ENCODE data around the gene YIPF3. TPM values are rescaled to one million over a fixed set of nuclear protein-coding genes. Genes with fewer than 3 reads are reported as not detected.

The YIPF3 gene
- total and polyA plus RNA-seq, 2 donors (not counting 1 experiment from before 2014, with no cell fraction given): 64.3 to 92.6 TPM

DNA sequence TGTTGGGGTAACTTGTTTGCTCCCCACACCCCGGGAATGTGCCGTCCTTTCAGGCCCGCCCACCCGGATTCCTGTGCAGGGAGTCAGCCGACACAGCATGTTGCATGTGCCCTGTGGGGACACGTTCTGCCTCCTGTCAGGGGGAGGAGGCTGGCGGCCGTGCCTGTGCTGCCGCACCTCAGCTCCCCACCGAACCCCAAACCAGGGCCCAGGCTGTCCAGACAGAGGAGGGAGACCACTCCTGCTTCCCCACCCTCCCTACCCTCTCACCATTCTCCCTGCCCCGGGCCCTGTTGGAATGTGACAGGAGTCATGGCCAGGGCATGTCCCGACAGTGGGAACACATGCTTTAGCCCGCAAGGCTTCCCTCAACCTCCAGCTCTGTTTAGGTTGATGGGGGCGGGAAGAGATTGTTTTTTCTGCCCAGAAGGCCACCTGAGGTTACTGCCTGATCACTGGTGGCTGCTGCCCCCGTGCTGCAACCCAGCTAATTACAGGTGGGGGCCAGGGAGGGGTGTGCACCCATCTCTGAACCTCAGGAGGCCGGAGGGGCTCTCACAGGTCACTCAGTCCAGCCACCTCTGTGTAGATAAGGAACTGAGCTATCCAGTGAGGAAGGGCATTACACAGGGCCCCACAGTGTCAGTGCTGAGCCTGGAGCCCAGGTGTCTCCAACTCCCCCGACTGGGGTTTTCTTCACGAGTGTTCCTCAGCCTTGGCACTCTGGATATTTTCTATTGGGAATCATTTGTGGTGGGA lies 20.2 kb downstream of the YIPF3 start:
- Histone ChIP-seq H4K20me1 (ENCODE audit: control insufficient read depth, insufficient read depth, low read length, poor library complexity, severe bottlenecking) (no peaks in the 10 kb centered on the region), H3K9me3 (ENCODE audit: control extremely low read depth in 1 of 3, control insufficient read depth in 2 of 3, insufficient read depth in 1 of 3, low read length in 2 of 3) (no peaks in the 10 kb centered on the region), H2AFZ (ENCODE audit: insufficient read depth, low read depth, low read length, poor library complexity, severe bottlenecking) (no peak overlapping the region), H3K36me3 (replicated peaks in 1 of 2; ENCODE audit: control extremely low read depth in 1 of 2, control insufficient read depth in 1 of 2, extremely low read depth in 1 of 2, insufficient read depth in 2 of 2, low read length in 1 of 2) (peaks cover 0 to 58% of the 10 kb centered on the region in 2 experiments), H3K27me3 (replicated peaks in 1 of 4; ENCODE audit: control extremely low read depth in 1 of 4, control insufficient read depth in 3 of 4, insufficient read depth in 4 of 4, low read length in 3 of 4) (no peaks in the 10 kb centered on the region), H3K4me1 (ENCODE audit: control insufficient read depth in 2 of 2, insufficient read depth in 2 of 2, low read length in 2 of 2) (peaks cover 0 to 6% of the 10 kb centered on the region in 2 donors), H3K4me3 (ENCODE audit: control extremely low read depth in 1 of 5, extremely low read depth in 1 of 5, insufficient read depth in 1 of 5, low read depth in 2 of 5, low read length in 4 of 5) (no peak overlapping the region), H3K27ac (ENCODE audit: low read length in 2 of 2) (no peak overlapping the region), H3K79me2 (ENCODE audit: control insufficient read depth, insufficient read depth, low read length) (peaks cover 30% of the 10 kb centered on the region), H3K9ac (ENCODE audit: low read length) (no peak overlapping the region), H3K4me2 (replicated peaks; ENCODE audit: low read depth, low read length, poor library complexity, severe bottlenecking) (no peak overlapping the region)
- intact Hi-C loops (cut with micrococcal nuclease): no loop called here
- H3K27me3 Mint-ChIP-seq: no peaks in the 10 kb centered on the region
- no peaks in the 10 kb centered on the region for H3K9me3 Mint-ChIP-seq (ENCODE audit: insufficient read depth)
- peaks cover 12% of the 10 kb centered on the region for H3K4me1 Mint-ChIP-seq
- H3K27ac Mint-ChIP-seq: no peak overlapping the region
- DNase-seq: peak; percentile 39
- WGBS (ENCODE audit: insufficient coverage): 98% methylated on average over 11 of the region's 18 CpGs
- CTCF ChIA-PET: interaction anchor here (0.7 to 8.0 kb wide), 5 partner anchors 9 to 233 kb away, joined by 3 to 69 read pairs (median 4); no protein-coding TSS in a partner anchor
- peak; percentile 39 for ATAC-seq (ENCODE audit: low read depth)
- no peak overlapping the region for H3K4me3 Mint-ChIP-seq
- POLR2A ChIA-PET: no interaction called here
- peak; percentile 40 for TF ChIP-seq CTCF (IDR thresholded peaks at IDR 0.05)
- TF ChIP-seq EZH2 (IDR thresholded peaks at IDR 0.05; ENCODE audit: borderline replicate concordance, insufficient read depth, low read depth, low read length, poor library complexity, severe bottlenecking): no peak

DNA sequence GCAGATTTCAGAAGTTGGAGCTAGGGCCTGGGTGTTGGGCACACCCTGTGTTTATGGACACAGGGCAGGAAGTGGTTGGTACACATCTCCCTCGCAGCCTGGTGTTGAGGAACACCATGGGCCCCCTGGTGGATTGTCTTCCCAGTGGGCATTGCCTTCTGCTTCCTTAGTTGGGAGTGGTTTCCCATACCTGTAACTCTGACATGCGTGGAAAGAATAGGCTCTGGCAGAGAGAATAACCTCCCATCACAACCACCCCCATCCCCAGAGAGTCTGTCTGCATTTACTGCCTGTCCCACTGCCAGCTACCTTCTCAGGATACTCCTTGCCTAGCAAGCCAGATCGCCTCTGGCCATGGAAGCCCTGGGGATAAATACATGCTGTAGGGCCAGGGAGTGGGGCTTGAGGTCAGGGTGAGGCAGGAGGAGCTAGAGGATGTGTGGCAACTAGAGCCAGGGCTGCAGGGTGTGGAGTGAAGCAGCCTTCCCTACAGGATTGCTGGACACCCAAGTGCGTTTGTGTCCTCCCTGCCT lies 21.3 kb downstream of the YIPF3 start:
- Histone ChIP-seq H3K27me3 (replicated peaks in 1 of 4; ENCODE audit: control extremely low read depth in 1 of 4, control insufficient read depth in 3 of 4, insufficient read depth in 4 of 4, low read length in 3 of 4) (no peaks in the 10 kb centered on the region), H3K4me1 (ENCODE audit: control insufficient read depth in 2 of 2, insufficient read depth in 2 of 2, low read length in 2 of 2) (peaks cover 0 to 6% of the 10 kb centered on the region in 2 donors), H3K9me3 (ENCODE audit: control extremely low read depth in 1 of 3, control insufficient read depth in 2 of 3, insufficient read depth in 1 of 3, low read length in 2 of 3) (no peaks in the 10 kb centered on the region), H2AFZ (ENCODE audit: insufficient read depth, low read depth, low read length, poor library complexity, severe bottlenecking) (no peak overlapping the region), H3K4me3 (ENCODE audit: control extremely low read depth in 1 of 5, extremely low read depth in 1 of 5, insufficient read depth in 1 of 5, low read depth in 2 of 5, low read length in 4 of 5) (no peak overlapping the region), H3K79me2 (ENCODE audit: control insufficient read depth, insufficient read depth, low read length) (peaks cover 30% of the 10 kb centered on the region), H3K9ac (ENCODE audit: low read length) (no peak overlapping the region), H3K36me3 (replicated peaks in 1 of 2; ENCODE audit: control extremely low read depth in 1 of 2, control insufficient read depth in 1 of 2, extremely low read depth in 1 of 2, insufficient read depth in 2 of 2, low read length in 1 of 2) (peaks cover 0 to 49% of the 10 kb centered on the region in 2 experiments), H3K27ac (ENCODE audit: low read length in 2 of 2) (no peak overlapping the region), H4K20me1 (ENCODE audit: control insufficient read depth, insufficient read depth, low read length, poor library complexity, severe bottlenecking) (no peaks in the 10 kb centered on the region), H3K4me2 (replicated peaks; ENCODE audit: low read depth, low read length, poor library complexity, severe bottlenecking) (no peak overlapping the region)
- TF ChIP-seq EZH2 (IDR thresholded peaks at IDR 0.05; ENCODE audit: borderline replicate concordance, insufficient read depth, low read depth, low read length, poor library complexity, severe bottlenecking) (no peak), CTCF (IDR thresholded peaks at IDR 0.05) (no peak)
- no peak overlapping the region for H3K27ac Mint-ChIP-seq
- CTCF ChIA-PET: interaction anchor here (1.5 to 8.0 kb wide), 2 partner anchors 10 to 41 kb away, joined by 5 to 69 read pairs; no protein-coding TSS in a partner anchor
- no peaks in the 10 kb centered on the region for H3K27me3 Mint-ChIP-seq
- 73% methylated on average over 3 of the region's 4 CpGs for WGBS (ENCODE audit: insufficient coverage)
- POLR2A ChIA-PET: no interaction called here
- peaks cover 12% of the 10 kb centered on the region for H3K4me1 Mint-ChIP-seq
- DNase-seq (no peak), ATAC-seq (ENCODE audit: low read depth) (no peak)
- intact Hi-C loops (cut with micrococcal nuclease): no loop called here
- no peaks in the 10 kb centered on the region for H3K9me3 Mint-ChIP-seq (ENCODE audit: insufficient read depth)
- no peak overlapping the region for H3K4me3 Mint-ChIP-seq

Data from B cell (primary cell).